ENCODE measurements around the gene U2AF2. TPM values are rescaled to one million over a fixed set of nuclear protein-coding genes. Genes with fewer than 3 reads are reported as not detected.

The U2AF2 gene
- total RNA-seq, 1 experiment from 2014 or later = 289 TPM

DNA sequence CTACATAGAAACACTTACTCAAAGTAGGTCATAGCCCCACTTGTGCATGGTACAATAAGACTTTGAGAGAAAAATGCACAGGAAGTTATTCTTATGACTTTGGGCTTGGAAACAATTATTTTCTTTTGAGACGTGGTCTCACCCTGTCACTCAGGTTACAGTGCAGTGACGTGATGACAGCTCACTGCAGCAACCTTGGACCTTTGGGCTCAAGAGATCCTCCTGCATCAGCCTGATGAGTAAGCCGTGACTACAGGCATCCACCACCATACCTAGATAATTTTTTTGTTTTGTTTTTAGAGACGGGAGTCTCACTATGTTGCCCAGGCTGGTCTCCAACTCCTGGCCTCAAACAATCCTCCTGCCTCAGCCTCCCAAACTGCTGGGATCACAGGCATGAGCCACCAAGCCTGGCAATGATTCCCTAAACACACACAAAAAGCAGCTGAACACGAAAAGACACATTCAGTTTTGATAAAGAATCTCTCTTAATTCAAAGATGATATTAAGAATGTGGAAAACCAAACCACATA is 65.4 kb downstream of the U2AF2 start:
- BruUV-seq (replicated peaks) = no TSS peak
- intact Hi-C loops (cut with micrococcal nuclease; ENCODE audit: unreplicated experiment) = no loop called here
- DNase-seq = no peak
- Mint-ChIP-seq H3K4me1 (ENCODE audit: low read depth, unreplicated experiment) (peaks cover 25% of the 10 kb centered on the region), H3K4me3 (ENCODE audit: unreplicated experiment) (no peak overlapping the region), H3K36me3 (ENCODE audit: insufficient read depth, unreplicated experiment) (no peaks in the 10 kb centered on the region), H3K27ac (ENCODE audit: unreplicated experiment) (no peak overlapping the region), H3K27me3 (ENCODE audit: insufficient read depth, unreplicated experiment) (peaks cover 1% of the 10 kb centered on the region), H3K9me3 (ENCODE audit: unreplicated experiment) (peaks cover 16% of the 10 kb centered on the region)
- H3K36me3 ChIP-seq (ENCODE audit: control insufficient read depth, insufficient read depth, low read length) = no peaks in the 10 kb centered on the region
- ChIA-PET CTCF (no interaction called here), POLR2A (no interaction called here)
- peaks cover 17% of the 10 kb centered on the region for H3K4me1 ChIP-seq
- TF ChIP-seq, protein P1, sequence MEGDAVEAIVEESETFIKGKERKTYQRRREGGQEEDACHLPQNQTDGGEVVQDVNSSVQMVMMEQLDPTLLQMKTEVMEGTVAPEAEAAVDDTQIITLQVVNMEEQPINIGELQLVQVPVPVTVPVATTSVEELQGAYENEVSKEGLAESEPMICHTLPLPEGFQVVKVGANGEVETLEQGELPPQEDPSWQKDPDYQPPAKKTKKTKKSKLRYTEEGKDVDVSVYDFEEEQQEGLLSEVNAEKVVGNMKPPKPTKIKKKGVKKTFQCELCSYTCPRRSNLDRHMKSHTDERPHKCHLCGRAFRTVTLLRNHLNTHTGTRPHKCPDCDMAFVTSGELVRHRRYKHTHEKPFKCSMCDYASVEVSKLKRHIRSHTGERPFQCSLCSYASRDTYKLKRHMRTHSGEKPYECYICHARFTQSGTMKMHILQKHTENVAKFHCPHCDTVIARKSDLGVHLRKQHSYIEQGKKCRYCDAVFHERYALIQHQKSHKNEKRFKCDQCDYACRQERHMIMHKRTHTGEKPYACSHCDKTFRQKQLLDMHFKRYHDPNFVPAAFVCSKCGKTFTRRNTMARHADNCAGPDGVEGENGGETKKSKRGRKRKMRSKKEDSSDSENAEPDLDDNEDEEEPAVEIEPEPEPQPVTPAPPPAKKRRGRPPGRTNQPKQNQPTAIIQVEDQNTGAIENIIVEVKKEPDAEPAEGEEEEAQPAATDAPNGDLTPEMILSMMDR (IDR thresholded peaks at IDR 0.05; ENCODE audit: insufficient read depth in 1 of 2, low read depth in 1 of 2, low read length in 1 of 2, severe bottlenecking in 1 of 2, unreplicated experiment in 1 of 2) = no peak
- H3K27me3 ChIP-seq (replicated peaks; ENCODE audit: control insufficient read depth, insufficient read depth, low read length) = no peaks in the 10 kb centered on the region
- no peak overlapping the region for H3K4me3 ChIP-seq (ENCODE audit: low read depth, low read length)
- H3K9me3 ChIP-seq = peaks cover 19% of the 10 kb centered on the region

DNA sequence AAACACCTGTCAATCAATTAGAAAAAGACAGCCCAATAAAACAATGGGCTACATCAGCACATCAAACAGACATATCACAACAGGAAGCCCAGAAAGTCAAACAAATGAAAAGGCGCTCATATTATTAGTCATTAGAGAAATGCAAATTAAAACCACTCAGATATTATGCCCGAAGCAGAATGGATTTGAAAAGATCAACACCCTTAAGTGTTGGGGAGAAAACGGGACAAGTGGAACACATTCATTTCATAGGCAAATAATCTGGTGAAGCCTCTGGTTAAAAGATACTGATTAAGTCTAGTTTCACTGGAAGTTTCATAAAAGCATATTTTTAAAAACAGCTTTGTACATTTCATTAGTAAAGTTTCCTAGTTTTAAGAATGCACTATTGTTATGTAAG is 66.0 kb downstream of the U2AF2 start:
- H3K4me1 Mint-ChIP-seq (ENCODE audit: low read depth, unreplicated experiment) = peaks cover 25% of the 10 kb centered on the region
- ChIA-PET CTCF (no interaction called here), POLR2A (no interaction called here)
- Histone ChIP-seq H3K4me3 (ENCODE audit: low read depth, low read length) (no peak overlapping the region), H3K4me1 (peaks cover 17% of the 10 kb centered on the region), H3K36me3 (ENCODE audit: control insufficient read depth, insufficient read depth, low read length) (no peaks in the 10 kb centered on the region), H3K9me3 (peaks cover 19% of the 10 kb centered on the region), H3K27me3 (replicated peaks; ENCODE audit: control insufficient read depth, insufficient read depth, low read length) (no peaks in the 10 kb centered on the region)
- H3K27me3 Mint-ChIP-seq (ENCODE audit: insufficient read depth, unreplicated experiment) = peaks cover 3% of the 10 kb centered on the region
- BruUV-seq (replicated peaks) = no TSS peak
- no peaks in the 10 kb centered on the region for H3K36me3 Mint-ChIP-seq (ENCODE audit: insufficient read depth, unreplicated experiment)
- no peak overlapping the region for H3K27ac Mint-ChIP-seq (ENCODE audit: unreplicated experiment)
- DNase-seq = no peak
- TF ChIP-seq, protein P1 (IDR thresholded peaks at IDR 0.05; ENCODE audit: insufficient read depth in 1 of 2, low read depth in 1 of 2, low read length in 1 of 2, severe bottlenecking in 1 of 2, unreplicated experiment in 1 of 2) = no peak
- intact Hi-C loops (cut with micrococcal nuclease; ENCODE audit: unreplicated experiment) = no loop called here
- H3K4me3 Mint-ChIP-seq (ENCODE audit: unreplicated experiment) = no peak overlapping the region
- H3K9me3 Mint-ChIP-seq (ENCODE audit: unreplicated experiment) = peaks cover 16% of the 10 kb centered on the region

DNA sequence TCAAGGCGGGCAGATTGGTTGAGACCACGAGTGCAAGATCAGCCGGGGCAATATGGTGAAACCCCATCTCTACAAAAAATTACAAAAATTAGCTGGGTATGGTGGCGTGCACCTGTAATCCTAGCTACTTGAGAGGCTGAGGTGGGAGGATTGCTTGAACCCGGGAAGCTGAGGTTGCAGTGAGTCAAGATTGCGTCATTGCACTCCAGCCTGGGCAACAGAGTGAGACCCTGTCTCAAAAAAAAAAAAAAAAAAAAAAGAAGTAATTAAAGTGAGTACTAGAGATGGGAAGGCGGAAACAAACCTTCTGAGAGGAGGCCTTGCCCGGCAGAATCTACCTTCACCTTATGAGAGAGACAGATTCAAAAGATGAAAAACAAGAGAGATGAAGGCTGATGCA is 68.7 kb downstream of the U2AF2 start:
- Histone ChIP-seq H3K4me1 (peaks cover 5% of the 10 kb centered on the region), H3K4me3 (ENCODE audit: low read depth, low read length) (no peak overlapping the region), H3K27me3 (replicated peaks; ENCODE audit: control insufficient read depth, insufficient read depth, low read length) (no peaks in the 10 kb centered on the region), H3K36me3 (ENCODE audit: control insufficient read depth, insufficient read depth, low read length) (no peaks in the 10 kb centered on the region), H3K9me3 (peaks cover 19% of the 10 kb centered on the region)
- no peak overlapping the region for H3K4me3 Mint-ChIP-seq (ENCODE audit: unreplicated experiment)
- intact Hi-C loops (cut with micrococcal nuclease; ENCODE audit: unreplicated experiment) = no loop called here
- POLR2A ChIA-PET = no interaction called here
- peaks cover 11% of the 10 kb centered on the region for H3K4me1 Mint-ChIP-seq (ENCODE audit: low read depth, unreplicated experiment)
- no TSS peak for BruUV-seq (replicated peaks)
- no peak overlapping the region for H3K27ac Mint-ChIP-seq (ENCODE audit: unreplicated experiment)
- DNase-seq = no peak
- H3K27me3 Mint-ChIP-seq (ENCODE audit: insufficient read depth, unreplicated experiment) = peaks cover 9% of the 10 kb centered on the region
- no peaks in the 10 kb centered on the region for H3K36me3 Mint-ChIP-seq (ENCODE audit: insufficient read depth, unreplicated experiment)
- TF ChIP-seq, protein P1 (IDR thresholded peaks at IDR 0.05; ENCODE audit: insufficient read depth in 1 of 2, low read depth in 1 of 2, low read length in 1 of 2, severe bottlenecking in 1 of 2, unreplicated experiment in 1 of 2) = no peak
- peaks cover 16% of the 10 kb centered on the region for H3K9me3 Mint-ChIP-seq (ENCODE audit: unreplicated experiment)
- CTCF ChIA-PET = no interaction called here

Other genes with a start within 250 kb of the U2AF2 start
- gene UBE2S, start 247.2 kb upstream of the U2AF2 start, total RNA-seq (2022) = 279 and 293 TPM in 2 replicates
- gene SHISA7, start 211.7 kb upstream of the U2AF2 start, total RNA-seq (2022) = not detected in 2 replicates
- gene ISOC2, start 193.4 kb upstream of the U2AF2 start, total RNA-seq (2022) = 40.6 and 49.6 TPM in 2 replicates
- not detected in 2 replicates for gene C19orf85, start 190.3 kb upstream of the U2AF2 start, total RNA-seq (2022)
- gene ZNF628, start 178.4 kb upstream of the U2AF2 start, total RNA-seq (2022) = 12.3 and 13.9 TPM in 2 replicates
- 40.9 and 45.2 TPM in 2 replicates for gene NAT14, start 169.8 kb upstream of the U2AF2 start, total RNA-seq (2022)
- 0.58 and 0.86 TPM in 2 replicates for gene SSC5D, start 166.6 kb upstream of the U2AF2 start, total RNA-seq (2022)
- not detected in 2 replicates for gene SBK2, start 117.9 kb upstream of the U2AF2 start, total RNA-seq (2022)
- gene SBK3, start 109.5 kb upstream of the U2AF2 start, total RNA-seq (2022) = 2.3 and 2.4 TPM in 2 replicates
- gene ZNF579, start 74.2 kb upstream of the U2AF2 start, total RNA-seq (2022) = 26.5 and 30.4 TPM in 2 replicates
- gene FIZ1, start 55.5 kb upstream of the U2AF2 start, total RNA-seq (2022) = 27.2 and 27.7 TPM in 2 replicates
- gene ZNF524, start 54.7 kb upstream of the U2AF2 start, total RNA-seq (2022) = 10.8 and 11.1 TPM in 2 replicates
- gene ZNF865, start 49.4 kb upstream of the U2AF2 start, total RNA-seq (2022) = 13.2 and 14.5 TPM in 2 replicates
- 8.5 and 10.2 TPM in 2 replicates for gene ZNF784, start 30.5 kb upstream of the U2AF2 start, total RNA-seq (2022)
- 38.5 and 41.4 TPM in 2 replicates for gene ZNF580, start 14.0 kb upstream of the U2AF2 start, total RNA-seq (2022)
- 46.2 and 47.4 TPM in 2 replicates for gene ZNF581, start 11.4 kb upstream of the U2AF2 start, total RNA-seq (2022)
- 17.4 and 17.6 TPM in 2 replicates for gene CCDC106, start 6.8 kb upstream of the U2AF2 start, total RNA-seq (2022)
- 197 and 201 TPM in 2 replicates for gene EPN1, start 20.2 kb downstream of the U2AF2 start, total RNA-seq (2022)
- not detected in 2 replicates for gene NLRP9, start 83.4 kb downstream of the U2AF2 start, total RNA-seq (2022)
- not detected in 2 replicates for gene RFPL4A, start 104.1 kb downstream of the U2AF2 start, total RNA-seq (2022)
- gene RFPL4AL1, start 114.1 kb downstream of the U2AF2 start, total RNA-seq (2022) = not detected in 2 replicates
- 0.26 and 0.43 TPM in 2 replicates for gene NLRP11, start 177.0 kb downstream of the U2AF2 start, total RNA-seq (2022)
- gene NLRP4, start 181.5 kb downstream of the U2AF2 start, total RNA-seq (2022) = not detected in 2 replicates